Mesothelial cell of epicardium (in vitro differentiated cells): Measurements from ENCODE around the gene FBXO45. TPM values are rescaled to one million over a fixed set of nuclear protein-coding genes. Genes with fewer than 3 reads are reported as not detected.
"Not testable (repeated sequence)": the region's sequence is repeated elsewhere in the genome, so short reads cannot be mapped to it uniquely, and the experiment has no call there.

Source experiments
- DNase-seq, 2 experiments: peaks; one replicate each; pipeline ENCODE4 v3.0.0; 2021; ENCODE audit warnings: low spot score in 2 of 2; ENCODE audit not compliant: unreplicated experiment in 2 of 2
- H3K27ac Mint-ChIP-seq: 2 replicates; pipeline ENCODE4 v1.8.0; 2021; ENCODE audit warnings: mixed read lengths
- H3K27me3 Mint-ChIP-seq: 2 replicates; pipeline ENCODE4 v1.8.0; 2021; ENCODE audit warnings: low read depth, mixed read lengths
- H3K36me3 Mint-ChIP-seq: 2 replicates; pipeline ENCODE4 v1.8.0; 2021; ENCODE audit warnings: mixed read lengths
- H3K4me1 Mint-ChIP-seq: 2 replicates; pipeline ENCODE4 v1.8.0; 2021; ENCODE audit warnings: mixed read lengths
- H3K4me3 Mint-ChIP-seq: 2 replicates; pipeline ENCODE4 v1.8.0; 2021; ENCODE audit warnings: mild to moderate bottlenecking, moderate library complexity, mixed read lengths
- H3K9me3 Mint-ChIP-seq: 2 replicates; pipeline ENCODE4 v1.8.0; 2021; ENCODE audit warnings: mixed read lengths
- CTCF ChIP-seq: fragments of 200-600 bp; sonication (generic); IDR thresholded peaks from one replicate; pipeline ENCODE4 v1.5.0; 2021; ENCODE audit warnings: antibody characterized with exemption; ENCODE audit not compliant: unreplicated experiment
- total RNA-seq: library from RNA; stranded (reverse); gene quantifications from 3 replicates; pipeline ENCODE4 v1.2.1, GENCODE V29; 2021

FBXO45 gene
- total RNA-seq, 1 donor from 2014 or later, result 9.1 TPM

DNA sequence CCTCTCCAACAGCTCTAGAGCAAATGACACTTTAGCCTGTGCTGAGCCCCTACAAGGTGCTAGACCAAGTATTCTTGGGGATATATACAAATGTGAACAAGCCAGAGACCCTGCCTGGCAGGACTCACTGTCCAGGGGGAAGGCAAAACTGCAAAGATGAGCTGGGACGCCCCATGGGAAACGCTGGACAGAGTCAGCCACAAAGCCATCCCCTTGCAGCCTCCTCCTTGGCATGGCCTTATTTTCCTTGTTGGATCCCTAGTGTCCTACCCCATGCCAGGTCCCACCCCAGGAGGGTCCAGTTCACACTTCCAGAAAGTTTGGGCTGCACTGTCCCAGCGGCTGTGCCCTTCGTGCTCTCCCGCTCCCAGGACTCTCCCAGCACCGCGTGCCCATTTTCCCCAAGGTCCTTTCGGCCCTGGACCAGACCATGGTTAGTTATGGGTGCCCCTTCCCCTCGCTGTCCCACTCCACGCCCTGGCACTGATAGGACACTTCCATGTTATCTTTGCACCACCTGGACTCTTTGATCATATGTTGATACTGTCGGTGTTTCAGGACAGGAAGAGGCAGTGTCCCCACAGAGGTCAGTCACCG lies 65.2 kb downstream of the FBXO45 start:
- Mint-ChIP-seq H3K36me3 (no peaks in the 10 kb centered on the region), H3K9me3 (no peaks in the 10 kb centered on the region), H3K27me3 (peaks cover 18% of the 10 kb centered on the region), H3K4me3 (peak overlapping the region; percentile 36), H3K27ac (no peak overlapping the region), H3K4me1 (peaks cover 13% of the 10 kb centered on the region)
- DNase-seq, result no peak
- TF ChIP-seq CTCF, result no peak

- Mint-ChIP-seq H3K27me3 (peaks cover 24% of the 10 kb centered on the region), H3K9me3 (no peaks in the 10 kb centered on the region), H3K36me3 (no peaks in the 10 kb centered on the region), H3K27ac (no peak overlapping the region), H3K4me3 (no peak overlapping the region), H3K4me1 (peaks cover 17% of the 10 kb centered on the region)
- TF ChIP-seq CTCF, result no peak
- no peak for DNase-seq
These were observed 65.8 kb downstream of the FBXO45 start for GRCh38 chr3:196634224-196634623.

DNA sequence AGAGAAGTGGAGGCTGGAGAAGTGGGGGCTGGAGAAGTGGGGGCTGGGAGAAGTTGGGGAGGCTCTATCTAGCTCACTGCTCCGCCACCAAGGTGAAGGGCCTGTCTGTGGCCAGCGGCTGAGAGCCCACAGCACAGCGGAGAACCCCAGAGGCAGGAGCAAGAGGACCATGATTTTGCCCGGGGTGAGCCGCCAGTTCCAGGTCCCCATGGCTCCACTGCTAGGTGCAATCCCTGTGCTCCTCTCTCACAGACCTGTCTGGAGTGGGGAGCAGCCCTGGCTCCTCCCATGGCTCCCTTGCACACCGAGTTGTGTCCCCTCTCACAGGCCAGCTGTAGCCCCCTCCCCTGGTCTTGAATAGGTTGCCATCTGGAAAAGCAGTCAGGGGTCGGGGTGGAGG lies 66.4 kb downstream of the FBXO45 start:
- Mint-ChIP-seq H3K9me3 (no peaks in the 10 kb centered on the region), H3K27me3 (peaks cover 27% of the 10 kb centered on the region), H3K4me1 (peaks cover 19% of the 10 kb centered on the region), H3K36me3 (no peaks in the 10 kb centered on the region), H3K4me3 (no peak overlapping the region), H3K27ac (no peak overlapping the region)
- no peak for TF ChIP-seq CTCF
- DNase-seq, result no peak

GRCh38 chr3:196636369-196637349 lies 68.2 kb downstream of the FBXO45 start:
- TF ChIP-seq CTCF, result no peak
- no peak overlapping the region for H3K27ac Mint-ChIP-seq
- DNase-seq, result no peak
- peaks cover 33% of the 10 kb centered on the region for H3K27me3 Mint-ChIP-seq
- H3K4me3 Mint-ChIP-seq, result no peak overlapping the region
- H3K36me3 Mint-ChIP-seq, result no peaks in the 10 kb centered on the region
- no peaks in the 10 kb centered on the region for H3K9me3 Mint-ChIP-seq
- H3K4me1 Mint-ChIP-seq, result peaks cover 17% of the 10 kb centered on the region

- H3K4me3 Mint-ChIP-seq, H3K9me3 Mint-ChIP-seq, H3K36me3 Mint-ChIP-seq, H3K27ac Mint-ChIP-seq, H3K4me1 Mint-ChIP-seq, DNase-seq: not testable (repeated sequence)
- peaks cover 33% of the 10 kb centered on the region for H3K27me3 Mint-ChIP-seq
These were observed 69.5 kb downstream of the FBXO45 start for GRCh38 chr3:196637941-196638340.

Other genes with a start within 250 kb of the FBXO45 start
- gene TM4SF19, start 230.3 kb upstream of the FBXO45 start, total RNA-seq, result not detected in 3 replicates
- 109 to 110 TPM (median 110 TPM) in 3 replicates for gene UBXN7, start 136.2 kb upstream of the FBXO45 start, total RNA-seq
- 19.5 to 21.3 TPM (median 21.0 TPM) in 3 replicates for gene RNF168, start 64.9 kb upstream of the FBXO45 start, total RNA-seq
- gene SMCO1, start 53.3 kb upstream of the FBXO45 start, total RNA-seq, result not detected in 3 replicates
- gene WDR53, start 106 bp upstream of the FBXO45 start, total RNA-seq, result 12.3 to 15.7 TPM (median 13.4 TPM) in 3 replicates
- 0.72 to 1.3 TPM (median 0.93 TPM) in 3 replicates for gene NRROS, start 71.0 kb downstream of the FBXO45 start, total RNA-seq
- gene CEP19, start 143.6 kb downstream of the FBXO45 start, total RNA-seq, result 2.1 to 2.5 TPM (median 2.1 TPM) in 3 replicates
- gene PIGX, start 143.7 kb downstream of the FBXO45 start, total RNA-seq, result 24.8 to 26.4 TPM (median 25.9 TPM) in 3 replicates
- 52.0 to 53.1 TPM (median 52.8 TPM) in 3 replicates for gene PAK2, start 171.2 kb downstream of the FBXO45 start, total RNA-seq